CD4-positive, alpha-beta T cell (primary cell): ENCODE results near the gene PLIN1. TPM values are rescaled to one million over a fixed set of nuclear protein-coding genes. Genes with fewer than 3 reads are reported as not detected.

Experiments used
- ATAC-seq: fragments of 200-7000 bp; cut with Tn5 transposase; one replicate; pipeline ENCODE4 v1.10.0; 2022; ENCODE audit warnings: mild to moderate bottlenecking; ENCODE audit not compliant: poor library complexity
- CTCF ChIA-PET: fragments of 350-600 bp; sonication (Branson Sonifier 250); formaldehyde crosslinking; loops from one replicate; lab custom pipeline; 2021; ENCODE audit warnings: antibody characterized with exemption, inconsistent platforms; lab: Charles Lee
- POLR2A ChIA-PET: fragments of 350-600 bp; sonication (Branson Sonifier 250); formaldehyde crosslinking; loops from one replicate; lab custom pipeline; 2021; ENCODE audit warnings: antibody characterized with exemption, inconsistent platforms; lab: Charles Lee
- DNase-seq, 14 experiments: peaks; one replicate each; pipeline ENCODE4 v3.0.0-alpha.2; 2013 to 2020; ENCODE audit warnings: mixed read lengths in 2 of 14
- H3K27ac ChIP-seq, 2 donors: one replicate each; pipeline versions ENCODE4 v1.5.1 to v1.7.0; 2013; ENCODE audit warnings: low read length in 2 of 2, low read depth in 1 of 2, mild to moderate bottlenecking in 1 of 2
- H3K27me3 ChIP-seq, 2 experiments: 1 replicate in 1 of 2; 2 replicates in 1 of 2; pipeline versions ENCODE4 v1.6.1 to v1.7.0; 2013; ENCODE audit warnings: low read length in 2 of 2, control low read depth in 1 of 2, mild to moderate bottlenecking in 1 of 2, moderate library complexity in 1 of 2; ENCODE audit not compliant: insufficient read depth in 2 of 2, control insufficient read depth in 1 of 2
- H3K36me3 ChIP-seq: one replicate; pipeline ENCODE4 v1.6.1; 2013; ENCODE audit warnings: low read length, control low read depth; ENCODE audit not compliant: insufficient read depth
- H3K4me1 ChIP-seq: one replicate; pipeline ENCODE4 v1.6.1; 2013; ENCODE audit warnings: low read length, control low read depth; ENCODE audit not compliant: insufficient read depth
- H3K4me3 ChIP-seq: one replicate; pipeline ENCODE4 v1.5.1; 2013; ENCODE audit warnings: mild to moderate bottlenecking, low read length, moderate library complexity
- H3K9me3 ChIP-seq, 2 experiments: 1 replicate in 1 of 2; 2 replicates in 1 of 2; pipeline versions ENCODE4 v1.6.1 to v1.7.0; 2013; ENCODE audit warnings: low read length in 2 of 2, mild to moderate bottlenecking in 2 of 2, control low read depth in 1 of 2, moderate library complexity in 1 of 2; ENCODE audit not compliant: control insufficient read depth in 1 of 2, insufficient read depth in 1 of 2
- H3K27ac Mint-ChIP-seq: one replicate; pipeline ENCODE4 v1.8.0; 2020; ENCODE audit warnings: mixed read lengths
- H3K27me3 Mint-ChIP-seq: one replicate; pipeline ENCODE4 v1.8.0; 2021; ENCODE audit warnings: mixed read lengths
- H3K36me3 Mint-ChIP-seq: one replicate; pipeline ENCODE4 v1.8.0; 2021; ENCODE audit warnings: low read depth, mixed read lengths
- H3K4me1 Mint-ChIP-seq: one replicate; pipeline ENCODE4 v1.8.0; 2021; ENCODE audit warnings: low read depth, mixed read lengths
- H3K4me3 Mint-ChIP-seq: one replicate; pipeline ENCODE4 v1.8.0; 2020; ENCODE audit warnings: mild to moderate bottlenecking, mixed read lengths
- H3K9me3 Mint-ChIP-seq: one replicate; pipeline ENCODE4 v1.8.0; 2020; ENCODE audit warnings: mixed read lengths
- intact Hi-C, 2 experiments: fragments of 100-400 bp; cut with DNase I in 1 of 2; cut with micrococcal nuclease in 1 of 2; formaldehyde crosslinking; loops; one replicate each; pipeline versions ENCODE4 v1.15.1 to v1.9.0; 2023 to 2025; cut with DNase I, micrococcal nuclease
- total RNA-seq, 174 experiments: library from RNA in 2 of 174; stranded (reverse) in 2 of 174; gene quantifications; one replicate each; pipeline ENCODE4 v1.2.3 and lab custom pipeline; 2021 to 2026
- TF ChIP-seq, protein P1 (sequence below): fragments of 200-600 bp; IDR thresholded peaks from one replicate; pipeline ENCODE4 v1.8.0; 2022; ENCODE audit warnings: antibody characterized with exemption, mild to moderate bottlenecking

PLIN1 gene
- total RNA-seq, 2 experiments from 2014 or later = 0.08 to 0.22 TPM

- CTCF ChIA-PET = no interaction called here
- no peak for DNase-seq
- no peak for ATAC-seq
Measured at GRCh38 chr15:89632563-89633430, 46.4 kb downstream of the PLIN1 start.

DNA sequence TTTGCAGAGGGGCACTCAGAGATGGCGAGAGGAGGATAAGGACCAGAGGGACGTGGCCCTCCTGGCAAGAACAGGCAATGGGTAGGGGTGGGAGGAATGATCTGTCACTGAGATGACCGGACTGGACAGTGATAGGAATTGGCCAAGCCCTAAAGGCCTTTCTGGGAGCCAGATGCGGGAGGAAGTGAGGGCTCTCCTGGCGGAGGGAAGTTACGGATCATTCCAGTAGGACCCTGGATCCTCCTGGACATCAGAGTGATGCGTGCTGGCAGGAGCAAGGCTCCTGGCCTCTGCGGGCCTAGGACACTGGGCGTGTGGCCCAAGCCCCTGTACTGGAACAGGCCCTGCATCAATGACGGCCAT is 47.3 kb downstream of the PLIN1 start:
- Histone ChIP-seq H3K27ac (no peak overlapping the region), H3K27me3 (no peaks in the 10 kb centered on the region), H3K4me1 (no peaks in the 10 kb centered on the region), H3K36me3 (no peaks in the 10 kb centered on the region), H3K9me3 (peaks cover 0 to 20% of the 10 kb centered on the region in 2 experiments), H3K4me3 (no peak overlapping the region)
- intact Hi-C loops = no loop called here
- H3K4me1 Mint-ChIP-seq = no peaks in the 10 kb centered on the region
- TF ChIP-seq, protein P1, sequence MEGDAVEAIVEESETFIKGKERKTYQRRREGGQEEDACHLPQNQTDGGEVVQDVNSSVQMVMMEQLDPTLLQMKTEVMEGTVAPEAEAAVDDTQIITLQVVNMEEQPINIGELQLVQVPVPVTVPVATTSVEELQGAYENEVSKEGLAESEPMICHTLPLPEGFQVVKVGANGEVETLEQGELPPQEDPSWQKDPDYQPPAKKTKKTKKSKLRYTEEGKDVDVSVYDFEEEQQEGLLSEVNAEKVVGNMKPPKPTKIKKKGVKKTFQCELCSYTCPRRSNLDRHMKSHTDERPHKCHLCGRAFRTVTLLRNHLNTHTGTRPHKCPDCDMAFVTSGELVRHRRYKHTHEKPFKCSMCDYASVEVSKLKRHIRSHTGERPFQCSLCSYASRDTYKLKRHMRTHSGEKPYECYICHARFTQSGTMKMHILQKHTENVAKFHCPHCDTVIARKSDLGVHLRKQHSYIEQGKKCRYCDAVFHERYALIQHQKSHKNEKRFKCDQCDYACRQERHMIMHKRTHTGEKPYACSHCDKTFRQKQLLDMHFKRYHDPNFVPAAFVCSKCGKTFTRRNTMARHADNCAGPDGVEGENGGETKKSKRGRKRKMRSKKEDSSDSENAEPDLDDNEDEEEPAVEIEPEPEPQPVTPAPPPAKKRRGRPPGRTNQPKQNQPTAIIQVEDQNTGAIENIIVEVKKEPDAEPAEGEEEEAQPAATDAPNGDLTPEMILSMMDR = no peak
- no peaks in the 10 kb centered on the region for H3K27me3 Mint-ChIP-seq
- H3K4me3 Mint-ChIP-seq = no peak overlapping the region
- ChIA-PET POLR2A (no interaction called here), CTCF (no interaction called here)
- ATAC-seq (no peak), DNase-seq (no peak)
- H3K27ac Mint-ChIP-seq = no peak overlapping the region
- H3K9me3 Mint-ChIP-seq = no peaks in the 10 kb centered on the region
- H3K36me3 Mint-ChIP-seq = no peaks in the 10 kb centered on the region

More at GRCh38 chr15:89632563-89633430, 46.4 kb downstream of the PLIN1 start:
- H3K9me3 Mint-ChIP-seq = no peaks in the 10 kb centered on the region
- no peak overlapping the region for H3K27ac Mint-ChIP-seq
- no peak overlapping the region for H3K4me3 Mint-ChIP-seq
- no peaks in the 10 kb centered on the region for H3K36me3 Mint-ChIP-seq
- Histone ChIP-seq H3K4me3 (no peak overlapping the region), H3K36me3 (no peaks in the 10 kb centered on the region), H3K9me3 (peaks cover 0 to 20% of the 10 kb centered on the region in 2 experiments), H3K27me3 (no peaks in the 10 kb centered on the region), H3K27ac (no peak overlapping the region), H3K4me1 (no peaks in the 10 kb centered on the region)
- H3K4me1 Mint-ChIP-seq = no peaks in the 10 kb centered on the region
- POLR2A ChIA-PET = no interaction called here
- intact Hi-C loops = no loop called here
- no peaks in the 10 kb centered on the region for H3K27me3 Mint-ChIP-seq
- TF ChIP-seq, protein P1 = no peak

DNA sequence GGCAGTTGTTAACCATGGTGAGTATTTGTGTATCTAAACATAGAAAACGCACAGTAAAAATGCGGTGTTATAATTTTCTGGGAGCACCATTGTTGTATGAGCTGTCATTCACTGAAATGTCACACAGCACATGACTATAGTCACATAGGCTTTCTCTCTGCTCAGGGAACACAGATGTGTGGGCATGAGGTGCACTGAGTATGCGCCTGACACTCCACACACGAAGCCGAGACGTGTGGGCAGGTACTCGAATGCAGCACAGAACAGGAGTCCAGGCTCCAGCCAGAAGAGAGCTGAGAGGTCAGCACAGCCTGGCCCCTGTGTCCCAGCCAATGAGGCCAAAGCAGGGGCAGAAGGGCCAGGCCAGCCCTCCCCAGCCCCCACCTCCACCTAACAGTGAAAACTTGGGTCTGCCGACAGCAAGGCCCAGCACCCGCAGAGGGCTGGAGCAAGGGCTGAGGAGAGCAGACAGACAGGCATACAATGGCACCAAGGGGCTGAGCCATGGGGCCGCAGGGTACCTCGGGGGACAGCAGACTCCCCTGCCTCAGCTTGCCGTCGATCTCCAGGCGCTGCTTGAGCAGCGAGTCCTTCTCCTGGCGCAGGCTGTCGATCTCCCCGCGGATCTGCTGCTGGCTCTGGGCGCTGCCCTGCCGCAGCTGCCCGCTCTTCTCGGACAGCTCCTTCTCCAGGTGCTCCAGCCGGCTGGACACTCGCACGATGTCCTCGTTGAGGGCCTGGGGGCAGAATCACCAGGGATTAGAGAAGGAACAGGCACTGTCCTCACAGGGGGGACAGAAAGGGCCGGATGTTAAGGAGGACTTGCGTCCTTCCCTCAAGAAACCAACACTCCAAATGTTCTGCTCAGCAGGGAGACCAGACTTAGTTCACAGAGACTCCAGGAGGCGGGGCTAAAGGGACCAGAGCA is 47.9 kb downstream of the PLIN1 start:
- Histone ChIP-seq H3K27ac (no peak overlapping the region), H3K9me3 (peaks cover 0 to 20% of the 10 kb centered on the region in 2 experiments), H3K4me3 (no peak overlapping the region), H3K27me3 (no peaks in the 10 kb centered on the region), H3K4me1 (no peaks in the 10 kb centered on the region), H3K36me3 (no peaks in the 10 kb centered on the region)
- Mint-ChIP-seq H3K9me3 (no peaks in the 10 kb centered on the region), H3K4me1 (no peaks in the 10 kb centered on the region), H3K4me3 (no peak overlapping the region), H3K27me3 (no peaks in the 10 kb centered on the region), H3K36me3 (no peaks in the 10 kb centered on the region), H3K27ac (no peak overlapping the region)
- ATAC-seq (no peak), DNase-seq (no peak)
- ChIA-PET CTCF (no interaction called here), POLR2A (no interaction called here)
- intact Hi-C loops = no loop called here
- TF ChIP-seq, protein P1 = no peak
